Measurements from ENCODE around the gene UGT1A5. TPM values are rescaled to one million over a fixed set of nuclear protein-coding genes. Genes with fewer than 3 reads are reported as not detected.

The UGT1A5 gene
- total RNA-seq, 3 donors from 2014 or later: not detected

GRCh38 chr2:233702238-233702637 is 10.5 kb upstream of the UGT1A5 start:
- Histone ChIP-seq H3K9me3 (no peaks in the 10 kb centered on the region), H3K36me3 (no peaks in the 10 kb centered on the region), H3K27me3 (no peaks in the 10 kb centered on the region), H3K27ac (no peak overlapping the region), H3K4me3 (no peak overlapping the region), H3K4me1 (no peaks in the 10 kb centered on the region)
- DNase-seq (ENCODE audit: low spot score in 2 of 2): no peak
- intact Hi-C loops (cut with DNase I; ENCODE audit: low total_unique reads): no loop called here
- TF ChIP-seq CTCF (IDR thresholded peaks at IDR 0.05): no peak
- no peak for TF ChIP-seq POLR2A (IDR thresholded peaks at IDR 0.05)
- no peak for TF ChIP-seq POLR2AphosphoS5 (IDR thresholded peaks at IDR 0.05)

- Histone ChIP-seq H3K27ac (no peak overlapping the region), H3K36me3 (no peaks in the 10 kb centered on the region), H3K9me3 (no peaks in the 10 kb centered on the region), H3K27me3 (no peaks in the 10 kb centered on the region), H3K4me1 (no peaks in the 10 kb centered on the region), H3K4me3 (no peak overlapping the region)
- no peak for TF ChIP-seq POLR2AphosphoS5 (IDR thresholded peaks at IDR 0.05)
- TF ChIP-seq POLR2A (IDR thresholded peaks at IDR 0.05): no peak
- TF ChIP-seq CTCF (IDR thresholded peaks at IDR 0.05): no peak
- intact Hi-C loops (cut with DNase I; ENCODE audit: low total_unique reads): no loop called here
- peak in 1 of 2 donors; percentile 34 for DNase-seq (ENCODE audit: low spot score in 2 of 2)
Observed at GRCh38 chr2:233705911-233706506, 6.7 kb upstream of the UGT1A5 start.

GRCh38 chr2:233706720-233707119 is 6.0 kb upstream of the UGT1A5 start:
- Histone ChIP-seq H3K9me3 (no peaks in the 10 kb centered on the region), H3K4me1 (no peaks in the 10 kb centered on the region), H3K27ac (no peak overlapping the region), H3K27me3 (no peaks in the 10 kb centered on the region), H3K36me3 (no peaks in the 10 kb centered on the region), H3K4me3 (no peak overlapping the region)
- TF ChIP-seq CTCF (IDR thresholded peaks at IDR 0.05) (no peak), POLR2AphosphoS5 (IDR thresholded peaks at IDR 0.05) (no peak), POLR2A (IDR thresholded peaks at IDR 0.05) (no peak)
- intact Hi-C loops (cut with DNase I; ENCODE audit: low total_unique reads): no loop called here
- no peak for DNase-seq (ENCODE audit: low spot score in 2 of 2)

GRCh38 chr2:233707940-233708644 is 4.6 kb upstream of the UGT1A5 start:
- Histone ChIP-seq H3K27me3 (no peaks in the 10 kb centered on the region), H3K36me3 (no peaks in the 10 kb centered on the region), H3K4me1 (no peaks in the 10 kb centered on the region), H3K4me3 (no peak overlapping the region), H3K9me3 (no peaks in the 10 kb centered on the region), H3K27ac (no peak overlapping the region)
- intact Hi-C loops (cut with DNase I; ENCODE audit: low total_unique reads): no loop called here
- DNase-seq (ENCODE audit: low spot score in 2 of 2): no peak
- TF ChIP-seq POLR2A (IDR thresholded peaks at IDR 0.05) (no peak), CTCF (IDR thresholded peaks at IDR 0.05) (no peak), POLR2AphosphoS5 (IDR thresholded peaks at IDR 0.05) (no peak)

- intact Hi-C loops (cut with DNase I; ENCODE audit: low total_unique reads): no loop called here
- Histone ChIP-seq H3K27me3 (no peaks in the 10 kb centered on the region), H3K36me3 (no peaks in the 10 kb centered on the region), H3K9me3 (no peaks in the 10 kb centered on the region), H3K4me1 (no peaks in the 10 kb centered on the region), H3K27ac (no peak overlapping the region), H3K4me3 (no peak overlapping the region)
- DNase-seq (ENCODE audit: low spot score in 2 of 2): no peak
- no peak for TF ChIP-seq POLR2A (IDR thresholded peaks at IDR 0.05)
- no peak for TF ChIP-seq POLR2AphosphoS5 (IDR thresholded peaks at IDR 0.05)
- no peak for TF ChIP-seq CTCF (IDR thresholded peaks at IDR 0.05)
Observed at GRCh38 chr2:233708942-233709341, 3.8 kb upstream of the UGT1A5 start.
